Endothelial cell of umbilical vein (primary cell): Measurements from ENCODE around the gene NFS1.

ENCODE experiments used
- JUN ChIP-seq: IDR thresholded peaks from 2 replicates; pipeline ENCODE4 v1.6.1; 2011; ENCODE audit warnings: borderline replicate concordance, low read depth; ENCODE audit not compliant: insufficient read length, insufficient read depth
- MYC ChIP-seq: IDR thresholded peaks from one replicate; pipeline ENCODE4 v1.6.1; 2011; ENCODE audit warnings: mild to moderate bottlenecking, low read depth, low read length
- POLR2A ChIP-seq: IDR thresholded peaks from 2 replicates; pipeline ENCODE4 v1.6.1; 2012; ENCODE audit warnings: low read depth, mild to moderate bottlenecking, control low read depth, low read length
- POLR2AphosphoS5 ChIP-seq: IDR thresholded peaks from 2 replicates; pipeline ENCODE4 v1.6.1; 2012; ENCODE audit warnings: low read depth, mild to moderate bottlenecking, control low read depth, low read length, moderate library complexity; ENCODE audit not compliant: insufficient read depth
- TF ChIP-seq, protein P1 (sequence below), 2 donors: IDR thresholded peaks; 1 replicate in 1 of 2; 2 replicates in 1 of 2; pipeline ENCODE4 v1.5.1; 2011; ENCODE audit warnings: low read length in 2 of 2, mild to moderate bottlenecking in 2 of 2, moderate library complexity in 2 of 2, control low read depth in 1 of 2, inconsistent platforms in 1 of 2, low read depth in 1 of 2; ENCODE audit not compliant: insufficient read depth in 1 of 2; ENCODE audit errors: extremely low read depth in 1 of 2

DNA sequence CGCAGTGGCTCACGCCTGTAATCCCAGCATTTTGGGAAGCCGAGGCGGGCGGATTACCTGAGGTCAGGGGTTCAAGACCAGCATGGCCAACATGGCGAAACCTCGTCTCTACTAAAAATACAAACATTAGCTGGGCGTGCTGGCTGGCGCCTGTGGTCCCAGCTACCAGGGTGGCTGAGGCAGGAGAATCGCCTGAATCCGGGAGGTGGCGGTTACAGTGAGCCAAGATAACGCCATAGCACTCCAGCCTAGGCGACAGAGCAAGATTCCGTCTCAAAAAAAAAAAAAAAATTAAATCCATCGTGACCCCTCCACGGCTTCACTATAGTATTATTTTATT, 33.2 kb downstream of the NFS1 start:
- TF ChIP-seq JUN: no peak
- TF ChIP-seq MYC: no peak
- TF ChIP-seq POLR2A: no peak
- TF ChIP-seq, protein P1, sequence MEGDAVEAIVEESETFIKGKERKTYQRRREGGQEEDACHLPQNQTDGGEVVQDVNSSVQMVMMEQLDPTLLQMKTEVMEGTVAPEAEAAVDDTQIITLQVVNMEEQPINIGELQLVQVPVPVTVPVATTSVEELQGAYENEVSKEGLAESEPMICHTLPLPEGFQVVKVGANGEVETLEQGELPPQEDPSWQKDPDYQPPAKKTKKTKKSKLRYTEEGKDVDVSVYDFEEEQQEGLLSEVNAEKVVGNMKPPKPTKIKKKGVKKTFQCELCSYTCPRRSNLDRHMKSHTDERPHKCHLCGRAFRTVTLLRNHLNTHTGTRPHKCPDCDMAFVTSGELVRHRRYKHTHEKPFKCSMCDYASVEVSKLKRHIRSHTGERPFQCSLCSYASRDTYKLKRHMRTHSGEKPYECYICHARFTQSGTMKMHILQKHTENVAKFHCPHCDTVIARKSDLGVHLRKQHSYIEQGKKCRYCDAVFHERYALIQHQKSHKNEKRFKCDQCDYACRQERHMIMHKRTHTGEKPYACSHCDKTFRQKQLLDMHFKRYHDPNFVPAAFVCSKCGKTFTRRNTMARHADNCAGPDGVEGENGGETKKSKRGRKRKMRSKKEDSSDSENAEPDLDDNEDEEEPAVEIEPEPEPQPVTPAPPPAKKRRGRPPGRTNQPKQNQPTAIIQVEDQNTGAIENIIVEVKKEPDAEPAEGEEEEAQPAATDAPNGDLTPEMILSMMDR (IDR thresholded peaks at IDR 0.05; ENCODE audit: extremely low read depth in 1 of 2, insufficient read depth in 1 of 2, low read depth in 1 of 2, low read length in 2 of 2): no peak
- no peak for TF ChIP-seq POLR2AphosphoS5
